OCI-LY1 (cell line): Measurements from ENCODE around the gene ATG9A.

Experiments
- H2AFZ ChIP-seq: fragments of 200-600 bp; sonication (generic), shearing (Covaris generic); 2 replicates; pipeline ENCODE4 v1.6.0; 2014; ENCODE audit warnings: antibody characterized with exemption, mild to moderate bottlenecking, low read length
- H3F3A ChIP-seq: fragments of 200-600 bp; sonication (generic), shearing (Covaris generic); 2 replicates; pipeline ENCODE4 v1.6.0; 2014; ENCODE audit warnings: mild to moderate bottlenecking, antibody characterized with exemption, low read length, moderate library complexity; ENCODE audit not compliant: insufficient read depth
- H3K27ac ChIP-seq: fragments of 200-600 bp; sonication (generic); 2 replicates; pipeline ENCODE4 v1.5.1; 2014; ENCODE audit warnings: low read length, mixed run types, mild to moderate bottlenecking, low read depth; ENCODE audit not compliant: poor library complexity, severe bottlenecking
- H3K27me3 ChIP-seq: fragments of 200-600 bp; sonication (generic); 2 replicates; pipeline ENCODE4 v1.6.0; 2014; ENCODE audit warnings: antibody characterized with exemption, mild to moderate bottlenecking, low read length, moderate library complexity; ENCODE audit not compliant: insufficient read depth
- H3K36me3 ChIP-seq: fragments of 200-600 bp; sonication (generic); 2 replicates; pipeline ENCODE4 v1.6.1; 2014; ENCODE audit warnings: mild to moderate bottlenecking, antibody characterized with exemption, low read length, moderate library complexity, mixed read lengths; ENCODE audit not compliant: insufficient read depth
- H3K4me1 ChIP-seq: fragments of 200-600 bp; sonication (generic); 2 replicates; pipeline ENCODE4 v1.5.1; 2014; ENCODE audit warnings: mild to moderate bottlenecking, low read length, moderate library complexity; ENCODE audit not compliant: insufficient read depth, severe bottlenecking
- H3K4me2 ChIP-seq: fragments of 200-600 bp; sonication (generic), shearing (Covaris generic); 2 replicates; pipeline ENCODE4 v1.6.1; 2014; ENCODE audit warnings: low read length
- H3K4me3 ChIP-seq: fragments of 200-600 bp; sonication (generic); 2 replicates; pipeline ENCODE4 v1.5.1; 2014; ENCODE audit warnings: low read length, low read depth, mild to moderate bottlenecking, mixed read lengths; ENCODE audit not compliant: poor library complexity, severe bottlenecking
- H3K79me2 ChIP-seq: fragments of 200-600 bp; shearing (Covaris generic); 2 replicates; pipeline ENCODE4 v1.6.1; 2016; ENCODE audit warnings: mixed run types, low read length, mixed read lengths; ENCODE audit not compliant: insufficient read depth
- H3K9ac ChIP-seq: fragments of 200-600 bp; sonication (generic), shearing (Covaris generic); 2 replicates; pipeline ENCODE4 v1.6.1; 2014; ENCODE audit warnings: mild to moderate bottlenecking, low read length, mixed read lengths
- H3K9me2 ChIP-seq: fragments of 200-600 bp; sonication (generic), shearing (Covaris generic); 2 replicates; pipeline ENCODE4 v1.6.1; 2014; ENCODE audit warnings: low read depth, mild to moderate bottlenecking, low read length, mixed read lengths
- H3K9me3 ChIP-seq: fragments of 200-600 bp; shearing (Covaris generic); 2 replicates; pipeline ENCODE4 v1.6.1; 2014; ENCODE audit warnings: low read length, mixed read lengths
- H4K20me1 ChIP-seq: fragments of 200-600 bp; sonication (generic), shearing (Covaris generic); 2 replicates; pipeline ENCODE4 v1.6.0; 2016; ENCODE audit warnings: mild to moderate bottlenecking, low read length; ENCODE audit not compliant: insufficient read depth
- EZH2 ChIP-seq: fragments of 200-600 bp; sonication (generic), shearing (Covaris generic); IDR thresholded peaks from 2 replicates; pipeline ENCODE4 v1.8.0; 2017; ENCODE audit warnings: borderline replicate concordance, mixed run types, mild to moderate bottlenecking, antibody characterized with exemption, low read length, moderate library complexity, mixed read lengths
- TF ChIP-seq, protein P1 (sequence below): fragments of 200-600 bp; sonication (generic), shearing (Covaris generic); IDR thresholded peaks from 2 replicates; pipeline ENCODE4 v1.5.1; 2017; ENCODE audit warnings: mild to moderate bottlenecking, antibody characterized with exemption, low read length, moderate library complexity, mixed read lengths

ATG9A gene

DNA sequence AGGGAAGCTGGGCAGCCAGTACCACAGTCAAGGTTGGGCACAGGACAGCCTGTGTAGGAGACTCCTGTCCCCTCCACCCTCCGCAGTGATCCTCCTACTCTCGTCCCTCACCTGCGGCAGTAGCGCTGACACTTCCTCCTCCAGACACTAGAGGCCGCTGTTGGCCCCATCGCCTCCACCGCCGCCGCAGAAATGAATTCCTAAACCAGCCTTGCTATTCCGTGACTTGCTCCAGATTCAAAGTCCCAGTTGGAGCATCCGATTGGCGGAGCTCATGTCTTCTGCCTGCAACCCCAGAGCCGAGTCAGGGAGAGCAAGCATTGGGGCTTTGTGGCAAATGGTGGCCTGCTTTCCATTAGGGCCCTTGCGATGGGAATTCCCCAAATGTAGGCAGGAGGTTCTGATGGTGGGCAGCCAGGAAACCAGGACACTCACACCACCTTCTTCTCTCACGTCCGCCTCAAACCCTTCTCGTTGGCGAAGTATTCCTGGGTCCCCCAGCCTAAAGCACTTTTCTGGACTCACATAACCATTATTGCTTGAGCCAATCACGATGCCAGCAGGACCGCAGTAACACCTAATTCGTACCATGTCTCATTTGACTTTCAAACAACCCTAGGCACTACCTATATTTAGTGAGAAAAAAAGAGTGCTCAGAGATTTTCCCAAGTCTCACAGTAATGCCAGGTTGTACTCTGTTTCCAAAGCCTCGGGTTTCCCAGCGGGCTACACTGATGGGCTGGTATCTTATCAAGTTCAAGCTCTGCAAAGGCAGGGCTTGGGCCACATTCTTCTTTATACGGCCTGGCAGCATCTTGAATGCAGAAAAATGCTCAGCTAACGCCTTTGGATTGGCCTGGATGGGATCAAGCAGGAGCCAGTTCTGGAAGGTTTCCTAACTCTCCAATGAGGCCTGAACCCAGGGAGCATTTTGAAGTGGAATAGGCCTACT lies 48.5 kb upstream of the ATG9A start:
- peak overlapping the region; percentile 79 for H3K4me3 ChIP-seq

GRCh38 chr2:219274361-219274921 lies 45.0 kb upstream of the ATG9A start:
- Histone ChIP-seq H3K9me3 (no peaks in the 10 kb centered on the region), H3K4me1 (peaks cover 45% of the 10 kb centered on the region), H3K36me3 (no peaks in the 10 kb centered on the region), H2AFZ (no peak overlapping the region), H3F3A (no peaks in the 10 kb centered on the region), H3K27me3 (no peaks in the 10 kb centered on the region), H3K27ac (peak overlapping the region; percentile 5), H3K4me3 (peak overlapping the region; percentile 79), H3K4me2 (peak overlapping the region; percentile 95; the same call in 1 of the 2 replicates), H3K9ac (peak overlapping the region; percentile 1; the same call in 1 of the 2 replicates), H3K9me2 (no peaks in the 10 kb centered on the region), H4K20me1 (no peaks in the 10 kb centered on the region), H3K79me2 (peaks cover 18% of the 10 kb centered on the region)
- TF ChIP-seq, protein P1, sequence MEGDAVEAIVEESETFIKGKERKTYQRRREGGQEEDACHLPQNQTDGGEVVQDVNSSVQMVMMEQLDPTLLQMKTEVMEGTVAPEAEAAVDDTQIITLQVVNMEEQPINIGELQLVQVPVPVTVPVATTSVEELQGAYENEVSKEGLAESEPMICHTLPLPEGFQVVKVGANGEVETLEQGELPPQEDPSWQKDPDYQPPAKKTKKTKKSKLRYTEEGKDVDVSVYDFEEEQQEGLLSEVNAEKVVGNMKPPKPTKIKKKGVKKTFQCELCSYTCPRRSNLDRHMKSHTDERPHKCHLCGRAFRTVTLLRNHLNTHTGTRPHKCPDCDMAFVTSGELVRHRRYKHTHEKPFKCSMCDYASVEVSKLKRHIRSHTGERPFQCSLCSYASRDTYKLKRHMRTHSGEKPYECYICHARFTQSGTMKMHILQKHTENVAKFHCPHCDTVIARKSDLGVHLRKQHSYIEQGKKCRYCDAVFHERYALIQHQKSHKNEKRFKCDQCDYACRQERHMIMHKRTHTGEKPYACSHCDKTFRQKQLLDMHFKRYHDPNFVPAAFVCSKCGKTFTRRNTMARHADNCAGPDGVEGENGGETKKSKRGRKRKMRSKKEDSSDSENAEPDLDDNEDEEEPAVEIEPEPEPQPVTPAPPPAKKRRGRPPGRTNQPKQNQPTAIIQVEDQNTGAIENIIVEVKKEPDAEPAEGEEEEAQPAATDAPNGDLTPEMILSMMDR, result no peak
- no peak for TF ChIP-seq EZH2

More for the DNA sequence above, 48.5 kb upstream of the ATG9A start:
- H3K27me3 ChIP-seq, result no peaks in the 10 kb centered on the region
- peak overlapping the region; percentile 95 for H3K4me2 ChIP-seq
- peaks cover 18% of the 10 kb centered on the region for H3K79me2 ChIP-seq
- H3K4me1 ChIP-seq, result peaks cover 67% of the 10 kb centered on the region
- no peak for TF ChIP-seq EZH2
- TF ChIP-seq, protein P1, result peak; percentile 98
- H2AFZ ChIP-seq, result no peak overlapping the region; the same call in 1 of the 2 replicates
- no peaks in the 10 kb centered on the region for H3K9me3 ChIP-seq
- H3K27ac ChIP-seq, result peak overlapping the region; percentile 99
- H4K20me1 ChIP-seq, result no peaks in the 10 kb centered on the region
- no peaks in the 10 kb centered on the region for H3K9me2 ChIP-seq
- peaks cover 20% of the 10 kb centered on the region; the same call in 1 of the 2 replicates for H3K36me3 ChIP-seq
- peak overlapping the region; percentile 90 for H3K9ac ChIP-seq
- no peaks in the 10 kb centered on the region for H3F3A ChIP-seq

GRCh38 chr2:219273937-219274336 lies 44.5 kb upstream of the ATG9A start:
- H3K4me3 ChIP-seq, result peak overlapping the region; percentile 79
- H3K4me2 ChIP-seq, result peak overlapping the region; percentile 95; the same call in 1 of the 2 replicates

More at GRCh38 chr2:219273937-219274336, 44.5 kb upstream of the ATG9A start:
- Histone ChIP-seq H3K27ac (peak overlapping the region; percentile 5), H3K27me3 (no peaks in the 10 kb centered on the region), H2AFZ (no peak overlapping the region), H3K4me1 (peaks cover 44% of the 10 kb centered on the region), H3K79me2 (peaks cover 18% of the 10 kb centered on the region), H3K9me2 (no peaks in the 10 kb centered on the region), H3K36me3 (no peaks in the 10 kb centered on the region), H3F3A (no peaks in the 10 kb centered on the region), H3K9ac (peak overlapping the region; percentile 1; the same call in 1 of the 2 replicates), H4K20me1 (no peaks in the 10 kb centered on the region), H3K9me3 (no peaks in the 10 kb centered on the region)
- no peak for TF ChIP-seq EZH2
- TF ChIP-seq, protein P1, result no peak
